GM21529 (cell line): ENCODE data around the gene DENND2A.
"Not testable (repeated sequence)": the region's sequence is repeated elsewhere in the genome, so short reads cannot be mapped to it uniquely, and the experiment has no call there.

Source experiments
- ATAC-seq: cut with Tn5 transposase; IDR thresholded peaks from one replicate; pipeline ENCODE4 v1.9.1; 2021; ENCODE audit not compliant: unreplicated experiment

DENND2A gene

DNA sequence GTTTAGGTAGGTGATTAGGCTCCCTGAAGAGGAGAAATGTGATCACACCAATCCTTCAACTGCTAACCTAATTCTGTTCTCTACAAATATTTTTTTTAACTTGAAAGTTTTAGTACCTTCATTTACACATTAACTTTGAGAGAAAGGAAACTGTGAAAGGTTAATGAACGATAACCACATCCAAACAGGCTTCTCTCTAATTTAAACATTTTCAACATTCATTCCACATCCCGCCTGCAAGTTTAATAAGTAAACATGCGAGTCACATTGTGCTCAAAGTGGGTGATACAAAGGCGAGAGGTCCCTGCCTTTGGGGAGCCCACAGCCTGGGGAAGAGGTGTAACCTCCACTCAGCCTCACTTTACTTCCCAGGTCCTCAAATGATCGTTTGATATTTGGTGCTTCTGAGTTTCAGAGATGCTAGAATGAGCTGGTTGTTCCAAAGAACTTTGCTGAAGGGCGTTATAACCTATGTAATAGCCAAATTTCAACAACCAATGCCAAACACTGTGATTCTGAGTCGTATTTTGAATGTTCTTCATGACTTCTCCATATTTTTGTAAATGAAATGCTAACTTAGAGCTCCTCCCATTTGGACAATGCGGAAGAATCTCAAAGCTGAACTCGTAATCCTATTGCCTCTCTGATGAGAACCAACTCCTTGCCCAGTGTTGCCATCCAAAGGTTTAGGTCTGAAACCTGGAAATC is 47.5 kb downstream of the DENND2A start:
- ATAC-seq: no peak

GRCh38 chr7:140591180-140591902 is 49.3 kb downstream of the DENND2A start:
- no peak for ATAC-seq

DNA sequence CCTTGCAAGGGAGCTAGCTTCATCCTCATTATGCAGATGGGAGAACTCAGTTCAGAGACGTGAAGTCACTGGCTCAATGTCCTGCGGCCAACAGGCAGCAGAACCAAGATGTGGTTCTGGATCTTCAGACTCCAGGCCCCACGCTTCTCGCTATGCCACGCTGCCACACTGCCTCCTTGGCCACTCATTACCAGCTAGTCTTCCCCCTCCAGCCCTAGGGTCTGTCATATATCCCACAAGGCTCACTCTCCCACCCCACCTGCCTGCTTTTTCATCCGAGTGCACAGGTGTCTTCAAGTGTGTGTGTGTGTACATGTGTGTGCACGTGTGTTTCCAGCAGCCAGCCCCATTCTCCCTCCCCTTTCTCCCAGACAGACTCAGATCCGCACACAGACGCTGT is 53.4 kb downstream of the DENND2A start:
- ATAC-seq: no peak

GRCh38 chr7:140586516-140586915 is 54.1 kb downstream of the DENND2A start:
- ATAC-seq: no peak

DNA sequence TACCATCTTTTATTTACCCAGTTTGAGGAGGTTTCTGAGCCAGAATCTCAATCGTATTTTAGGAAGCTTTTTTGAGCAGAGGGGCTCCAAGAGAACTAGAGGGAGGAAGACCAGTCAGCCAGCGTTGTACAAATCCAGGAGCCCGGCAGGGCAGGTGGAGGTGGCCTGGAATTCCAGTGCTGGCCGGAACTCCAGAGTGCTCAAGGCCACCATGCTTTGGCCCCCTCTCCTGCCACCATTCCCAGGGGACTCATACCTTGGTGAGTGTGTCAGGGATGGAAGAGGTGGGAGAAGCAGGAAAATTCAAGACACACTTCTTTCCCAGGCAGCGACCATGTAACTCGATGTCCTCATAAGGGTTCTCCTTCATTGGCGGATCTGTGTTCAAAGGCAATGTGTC is 55.3 kb downstream of the DENND2A start:
- ATAC-seq: no peak

DNA sequence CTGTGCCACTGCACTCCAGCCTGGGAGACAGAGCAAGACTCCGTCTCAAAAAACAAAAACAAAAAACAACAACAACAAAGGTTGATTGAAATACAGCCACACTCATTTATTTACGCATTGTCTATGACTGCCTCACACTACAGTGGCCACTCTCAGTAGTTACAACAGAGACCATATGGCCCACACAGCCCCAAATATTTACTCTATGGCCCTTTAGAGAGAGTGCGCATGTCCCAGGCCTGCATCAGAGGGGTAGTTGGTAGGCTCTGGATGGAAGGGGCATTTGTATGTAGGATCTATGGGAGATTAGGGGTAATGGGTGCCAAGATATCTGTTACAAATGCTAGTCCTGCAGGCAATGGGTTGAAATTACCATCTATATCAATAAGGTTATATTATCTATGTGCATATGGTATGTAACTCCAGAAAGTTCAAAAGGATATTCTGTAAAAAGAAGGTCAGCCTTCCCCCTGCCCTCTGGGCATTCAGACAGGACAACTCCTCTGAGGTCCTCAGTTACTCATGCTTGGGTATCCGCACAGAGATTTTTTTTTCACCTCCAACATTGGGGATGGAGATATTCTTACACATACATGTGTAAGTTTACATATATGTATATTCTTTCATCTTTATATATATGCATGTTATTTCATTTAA is 56.3 kb downstream of the DENND2A start:
- no peak for ATAC-seq

- ATAC-seq: no peak
These were observed 59.2 kb downstream of the DENND2A start for GRCh38 chr7:140581411-140581810.

- no peak for ATAC-seq
These were observed 63.0 kb downstream of the DENND2A start for GRCh38 chr7:140577651-140578050.

GRCh38 chr7:140576589-140576988 is 64.0 kb downstream of the DENND2A start:
- no peak for ATAC-seq

DNA sequence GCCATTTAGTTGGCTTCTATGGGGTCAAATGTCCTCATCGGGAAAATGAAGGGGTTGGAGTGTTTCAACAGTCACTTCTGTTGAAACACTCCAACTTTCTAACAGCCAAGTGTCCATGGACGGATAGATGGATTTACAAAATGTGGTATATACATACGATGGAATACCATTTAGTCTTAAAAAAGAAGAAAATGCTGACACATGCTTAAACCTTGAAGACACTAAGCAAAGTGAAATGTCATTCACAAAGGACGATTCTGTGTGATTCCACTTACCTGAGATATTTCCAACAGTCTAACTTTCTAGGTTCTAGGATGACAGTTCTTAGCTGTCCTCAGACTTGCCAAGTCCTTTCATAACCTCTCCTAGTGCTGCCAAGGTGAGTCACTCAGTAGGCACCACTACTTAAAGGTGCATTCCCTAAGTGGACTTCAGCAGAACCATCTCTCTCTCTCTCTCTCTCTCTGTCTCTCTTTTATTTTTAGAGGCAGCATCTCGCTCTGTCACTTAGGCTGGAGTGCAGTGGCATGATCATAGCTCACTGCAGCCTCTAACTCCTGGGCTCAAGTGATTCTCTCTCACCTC is 69.0 kb downstream of the DENND2A start:
- no peak for ATAC-seq

GRCh38 chr7:140570120-140570519 is 70.5 kb downstream of the DENND2A start:
- no peak for ATAC-seq

DNA sequence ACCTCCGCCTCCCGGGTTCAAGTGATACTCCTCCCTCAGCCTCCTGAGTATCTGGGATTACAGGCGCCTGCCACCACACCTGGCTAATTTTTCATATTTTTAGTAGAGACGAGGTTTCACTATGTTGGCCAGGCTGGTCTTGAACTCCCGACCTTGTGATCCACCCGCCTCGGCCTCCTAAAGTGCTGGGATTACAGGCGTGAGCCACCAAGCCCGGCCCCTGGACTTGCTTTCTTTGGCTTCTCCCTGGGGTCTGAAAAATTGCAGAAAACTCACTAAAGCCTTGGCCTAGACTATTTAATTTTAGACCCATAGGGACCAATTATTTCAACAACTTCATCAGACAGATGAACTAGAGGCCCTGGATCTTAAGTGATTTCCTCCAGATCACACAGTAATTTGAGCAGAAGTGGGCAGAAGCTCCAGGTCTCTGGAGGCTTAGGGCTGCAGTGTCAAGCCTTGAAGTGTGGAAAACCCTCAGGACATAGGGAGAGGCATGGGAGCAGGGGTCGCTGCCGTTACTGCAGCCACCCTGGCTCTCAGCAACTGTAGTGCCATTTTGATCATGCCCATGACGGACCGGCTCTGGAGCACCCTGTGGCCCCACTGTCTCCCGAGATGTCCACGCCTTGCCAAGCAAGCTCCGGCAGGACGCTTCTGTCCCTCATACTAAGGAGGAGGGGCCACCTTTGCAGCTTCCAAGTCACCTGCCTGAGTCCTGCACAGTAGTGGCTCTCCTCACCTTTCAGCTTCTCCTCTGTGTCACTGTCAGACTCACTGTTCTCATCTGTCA is 72.4 kb downstream of the DENND2A start:
- ATAC-seq: no peak

- not testable (repeated sequence) for ATAC-seq
These were observed 74.4 kb downstream of the DENND2A start for GRCh38 chr7:140566186-140566585.

- ATAC-seq: not testable (repeated sequence)
These were observed 74.9 kb downstream of the DENND2A start for GRCh38 chr7:140565761-140566160.

DNA sequence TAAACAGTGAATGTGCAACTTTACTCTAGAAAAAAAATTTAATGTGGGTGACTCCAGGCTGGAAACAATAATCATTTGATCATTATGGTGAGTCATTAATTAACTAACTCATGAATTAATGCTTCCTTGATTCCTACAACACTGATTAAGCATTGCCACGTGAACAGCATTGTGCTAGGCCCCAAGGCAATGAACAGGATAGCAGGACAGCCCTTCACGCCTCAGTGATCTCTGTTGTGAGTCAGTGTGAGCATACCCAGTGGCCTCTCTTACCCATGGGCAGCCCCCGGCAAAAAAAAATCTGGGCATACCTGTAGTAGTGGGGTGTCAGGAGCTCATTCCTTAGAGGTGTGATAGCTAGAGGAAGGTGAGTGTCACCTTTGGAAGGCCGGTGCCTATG is 76.0 kb downstream of the DENND2A start:
- no peak for ATAC-seq

GRCh38 chr7:140562926-140563481 is 77.6 kb downstream of the DENND2A start:
- no peak for ATAC-seq

GRCh38 chr7:140559410-140559809 is 81.2 kb downstream of the DENND2A start:
- no peak for ATAC-seq

- no peak for ATAC-seq
These were observed 82.6 kb downstream of the DENND2A start for GRCh38 chr7:140557809-140558518.

DNA sequence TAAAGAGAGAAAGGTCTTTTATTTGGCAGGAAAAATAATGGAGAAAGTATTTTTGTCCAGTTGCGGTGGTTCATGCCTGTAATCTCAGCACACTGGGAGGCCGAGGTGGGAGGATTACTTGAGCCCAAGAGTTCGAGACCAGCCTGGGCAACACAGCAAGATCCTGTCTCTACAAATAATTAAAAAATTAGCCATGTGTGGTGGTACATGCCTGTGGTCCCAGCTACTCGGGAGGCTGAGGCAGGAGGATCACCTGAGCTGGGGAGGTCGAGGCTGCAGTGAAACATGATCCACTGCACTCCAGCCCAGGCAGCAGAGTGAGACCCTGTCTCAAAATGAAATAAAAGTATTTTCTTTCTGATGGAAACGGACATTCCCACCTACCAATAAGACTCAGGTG is 83.5 kb downstream of the DENND2A start:
- ATAC-seq: no peak

DNA sequence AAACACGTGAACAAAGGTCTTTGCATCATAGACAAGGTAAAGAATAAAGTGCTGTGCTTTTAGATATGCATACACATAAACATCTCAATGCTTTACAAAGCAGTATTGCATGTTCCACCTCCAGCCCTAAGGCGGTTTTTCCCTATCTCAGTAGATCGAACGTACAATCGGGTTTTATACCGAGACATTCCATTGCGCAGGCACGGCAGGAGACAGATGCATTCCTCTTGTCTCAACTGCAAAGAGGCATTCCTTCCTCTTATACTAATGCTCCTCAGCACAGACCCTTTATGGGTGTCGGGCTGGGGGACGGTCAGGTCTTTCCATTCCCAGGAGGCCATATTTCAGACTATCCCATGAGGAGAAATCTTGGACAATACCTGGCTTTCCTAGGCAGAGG is 87.4 kb downstream of the DENND2A start:
- not testable (repeated sequence) for ATAC-seq
